ENCODE data around the gene COL20A1.
"Not testable (repeated sequence)": the region's sequence is repeated elsewhere in the genome, so short reads cannot be mapped to it uniquely, and the experiment has no call there.

Gene COL20A1

DNA sequence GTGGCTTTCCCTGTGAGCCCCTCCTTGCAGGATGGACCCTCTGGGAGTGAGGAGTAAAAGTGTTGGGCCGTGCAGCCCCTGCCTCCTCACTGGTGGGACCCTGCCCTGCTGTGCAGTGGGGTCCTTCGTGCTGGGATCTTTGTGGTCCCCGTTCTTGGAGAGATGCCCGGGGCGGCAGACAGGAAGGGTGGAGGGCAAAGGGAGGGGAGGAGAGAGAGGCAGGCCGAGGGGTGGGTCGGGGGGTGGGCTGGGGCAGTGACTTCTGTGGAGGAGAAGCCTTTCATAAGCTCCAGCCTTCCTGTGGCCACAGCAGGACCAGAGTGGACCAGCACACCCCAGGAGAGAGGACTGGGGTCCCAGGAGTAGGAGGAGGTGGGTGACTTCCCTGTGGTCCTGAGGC is at the start of gene COL20A1:
Gene COL20A1, plus strand, starts transcription at position 283 of the 400 bp plus-strand sequence. CDS start 1,922 bp downstream, outside the sequence.
- no peak for DNase-seq (ENCODE audit: low read depth in 2 of 3, low spot score in 1 of 3)

GRCh38 chr20:63243604-63244247 is 49.3 kb upstream of the COL20A1 start:
- no peak for DNase-seq (ENCODE audit: low read depth in 2 of 3, low spot score in 1 of 3)

GRCh38 chr20:63244468-63244867 is 48.5 kb upstream of the COL20A1 start:
- DNase-seq (ENCODE audit: low read depth in 2 of 3, low spot score in 1 of 3), result no peak

GRCh38 chr20:63246490-63247288 is 46.3 kb upstream of the COL20A1 start:
- no peak for DNase-seq (ENCODE audit: low read depth in 2 of 3, low spot score in 1 of 3)

DNA sequence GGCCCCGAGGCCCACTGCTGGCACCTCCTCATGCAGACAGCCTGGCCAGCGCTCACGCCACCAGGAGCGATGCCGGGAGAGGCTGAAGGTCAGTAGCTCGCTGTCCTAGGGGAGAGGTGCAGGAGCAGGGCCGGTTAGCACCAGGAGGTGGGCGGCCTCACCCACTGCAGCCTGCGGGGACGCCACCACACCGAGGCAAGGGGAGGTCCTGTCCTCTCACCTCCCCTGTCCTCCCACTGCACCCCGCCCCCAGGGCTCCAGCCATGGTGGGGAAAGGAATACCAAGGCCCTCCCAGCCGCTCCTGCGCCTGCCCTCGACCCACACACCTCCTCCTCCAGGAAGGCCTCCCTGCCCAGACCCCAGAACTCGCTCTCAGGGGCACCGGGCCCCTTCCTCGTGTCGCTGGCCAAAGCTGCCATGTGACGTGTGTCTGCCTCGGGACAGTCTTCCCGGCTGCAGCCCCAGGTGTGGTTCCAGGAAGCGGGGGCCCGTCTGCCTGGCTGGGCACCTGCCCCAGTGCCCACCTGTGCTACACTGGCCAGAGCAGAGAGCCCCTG is 45.2 kb upstream of the COL20A1 start:
- DNase-seq (ENCODE audit: low read depth in 2 of 3, low spot score in 1 of 3), result no peak

DNA sequence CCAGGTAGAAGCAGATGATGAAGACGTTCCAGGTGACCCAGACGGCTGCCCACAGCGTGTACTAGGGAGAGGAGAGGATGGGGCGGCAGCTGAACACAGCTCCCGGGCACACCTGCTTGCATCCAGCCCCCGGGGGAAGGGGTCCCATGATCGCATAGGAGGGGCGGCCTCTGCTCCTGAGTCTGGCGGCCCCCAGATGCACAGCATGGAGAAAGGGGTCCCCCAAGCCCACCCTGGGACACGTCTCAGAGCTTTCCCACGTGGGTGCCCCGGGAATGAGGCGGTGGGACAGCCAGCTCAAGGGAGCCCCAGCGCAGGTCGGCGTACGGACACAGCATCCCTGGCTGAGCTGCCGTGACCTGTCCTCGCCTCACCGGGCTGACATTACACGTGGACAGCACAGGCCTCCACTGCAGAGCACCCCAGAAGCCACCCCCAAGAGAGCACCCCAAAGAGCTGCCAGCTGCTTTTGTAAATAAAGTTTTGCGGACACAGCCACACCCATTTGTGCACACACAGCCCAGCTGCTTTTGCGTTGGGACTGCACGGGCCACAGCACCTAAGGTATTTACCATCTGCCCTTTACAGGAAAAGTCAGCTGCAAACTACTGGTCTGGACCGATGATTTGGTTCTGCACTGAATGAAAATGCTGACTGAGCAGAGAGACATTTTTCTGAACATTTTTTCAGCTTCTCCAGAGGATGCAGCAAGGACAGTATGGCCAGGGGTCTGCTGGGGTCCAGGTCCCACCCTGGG is 44.0 kb upstream of the COL20A1 start:
- DNase-seq (ENCODE audit: low read depth in 2 of 3, low spot score in 1 of 3), result no peak

DNA sequence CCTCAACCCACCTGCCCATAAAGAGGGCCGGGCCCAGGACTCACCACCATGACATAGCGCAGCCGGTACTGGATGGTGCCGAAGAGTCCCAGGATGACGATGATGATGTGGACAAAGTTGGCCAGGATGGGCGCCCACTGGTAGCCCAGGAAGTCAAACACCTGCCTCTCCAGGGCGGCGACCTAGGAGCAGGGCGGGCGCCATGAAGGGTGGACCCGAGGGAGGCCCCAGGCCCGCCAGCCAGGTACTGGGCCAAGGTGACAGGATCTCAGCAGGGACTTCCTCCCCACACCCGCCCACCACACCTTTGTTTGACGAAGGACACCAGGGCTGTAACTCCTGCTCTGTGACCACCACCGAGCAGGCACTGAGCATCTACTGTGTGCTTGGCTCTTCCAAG is 43.1 kb upstream of the COL20A1 start:
- DNase-seq (ENCODE audit: low read depth in 2 of 3, low spot score in 1 of 3), result no peak

- DNase-seq (ENCODE audit: low read depth in 2 of 3, low spot score in 1 of 3), result not testable (repeated sequence)
Observed at GRCh38 chr20:63251350-63251749, 41.6 kb upstream of the COL20A1 start.

- no peak for DNase-seq (ENCODE audit: low read depth in 2 of 3, low spot score in 1 of 3)
Observed at GRCh38 chr20:63252284-63252711, 40.7 kb upstream of the COL20A1 start.

DNA sequence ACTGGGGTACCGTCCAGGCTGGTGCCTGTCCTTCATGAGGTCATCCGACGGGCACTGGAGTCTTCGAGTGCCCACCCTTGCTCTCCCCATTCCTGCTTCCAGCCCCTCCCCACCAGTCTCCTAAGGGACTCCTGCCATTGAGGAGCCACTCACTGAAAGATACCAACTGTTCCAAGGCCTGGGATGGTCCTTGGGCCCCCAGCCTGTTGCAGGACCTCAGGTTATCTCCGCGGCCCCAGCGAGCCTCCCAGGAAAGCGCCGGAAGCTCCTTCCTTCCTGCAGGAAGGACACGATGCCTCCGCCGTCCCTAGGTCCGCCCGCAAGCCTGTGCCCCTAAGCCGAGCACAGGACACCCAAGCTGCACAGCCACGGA is 39.9 kb upstream of the COL20A1 start:
- DNase-seq (ENCODE audit: low read depth in 2 of 3, low spot score in 1 of 3), result no peak

- DNase-seq (ENCODE audit: low read depth in 2 of 3, low spot score in 1 of 3), result no peak
Observed at GRCh38 chr20:63253438-63254231, 39.4 kb upstream of the COL20A1 start.

DNA sequence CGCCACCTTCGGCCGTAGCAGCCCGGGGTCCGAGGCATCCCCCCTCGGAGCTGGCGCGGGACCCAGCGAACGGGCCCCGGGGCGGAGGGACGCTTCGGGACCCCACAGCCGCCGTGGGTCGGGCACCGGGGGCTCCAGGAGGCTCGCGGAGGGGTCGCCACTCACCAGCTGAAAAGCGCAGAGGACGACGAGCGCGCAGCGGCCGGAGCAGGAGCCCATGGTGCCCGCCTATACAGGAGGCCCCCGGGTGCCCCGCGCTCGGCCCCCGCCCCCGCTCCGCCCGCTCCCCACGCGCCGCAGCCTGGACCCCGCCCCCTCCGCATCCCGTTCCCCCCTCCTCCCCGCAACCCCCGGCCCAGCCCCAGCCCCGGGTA is 38.8 kb upstream of the COL20A1 start, which contains the start of gene NKAIN4:
Gene NKAIN4, minus strand, starts transcription at position 232 of the 374 bp plus-strand sequence. Its CDS starts 13 bp downstream, at position 219.
- no peak for DNase-seq (ENCODE audit: low read depth in 2 of 3, low spot score in 1 of 3)

DNA sequence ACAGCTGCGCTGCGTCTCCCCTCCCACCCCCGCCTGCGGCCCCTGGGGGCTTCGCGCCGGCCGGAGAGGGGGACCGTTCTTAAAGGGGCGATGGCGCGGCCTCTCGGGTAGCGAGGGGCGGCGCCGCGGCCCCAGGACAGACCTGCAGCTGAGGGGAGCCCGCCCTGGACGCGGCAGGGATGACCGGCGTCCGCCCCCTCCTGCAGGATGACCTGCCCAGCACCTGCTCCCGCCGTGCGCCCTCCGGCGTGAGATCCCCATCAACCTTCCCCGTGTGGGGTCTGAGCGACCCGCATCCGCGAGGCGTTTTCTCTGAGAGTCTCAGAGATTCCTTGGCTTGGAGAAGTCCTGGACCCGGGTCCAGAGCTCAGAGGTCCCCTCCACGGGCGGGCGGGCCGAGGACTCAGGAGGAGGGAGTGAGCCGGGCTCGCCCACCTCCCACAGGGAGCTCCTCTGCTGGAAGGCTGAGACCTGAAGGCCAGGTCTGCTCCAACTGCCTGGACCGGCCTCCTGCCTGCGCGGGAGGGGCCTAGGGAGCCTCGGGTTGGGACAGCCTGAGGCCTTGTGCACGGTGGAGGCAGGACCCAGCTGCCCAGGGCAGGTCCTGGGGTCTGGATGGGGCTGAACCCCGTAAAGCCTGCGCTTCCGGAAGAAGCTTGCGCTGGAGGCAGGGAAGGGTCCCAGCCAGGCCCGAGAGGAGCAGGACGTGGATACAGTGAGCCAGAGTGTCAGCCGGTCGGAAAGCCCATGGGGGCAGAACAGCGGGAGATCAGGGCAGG is 38.2 kb upstream of the COL20A1 start:
- no peak for DNase-seq (ENCODE audit: low read depth in 2 of 3, low spot score in 1 of 3)

DNA sequence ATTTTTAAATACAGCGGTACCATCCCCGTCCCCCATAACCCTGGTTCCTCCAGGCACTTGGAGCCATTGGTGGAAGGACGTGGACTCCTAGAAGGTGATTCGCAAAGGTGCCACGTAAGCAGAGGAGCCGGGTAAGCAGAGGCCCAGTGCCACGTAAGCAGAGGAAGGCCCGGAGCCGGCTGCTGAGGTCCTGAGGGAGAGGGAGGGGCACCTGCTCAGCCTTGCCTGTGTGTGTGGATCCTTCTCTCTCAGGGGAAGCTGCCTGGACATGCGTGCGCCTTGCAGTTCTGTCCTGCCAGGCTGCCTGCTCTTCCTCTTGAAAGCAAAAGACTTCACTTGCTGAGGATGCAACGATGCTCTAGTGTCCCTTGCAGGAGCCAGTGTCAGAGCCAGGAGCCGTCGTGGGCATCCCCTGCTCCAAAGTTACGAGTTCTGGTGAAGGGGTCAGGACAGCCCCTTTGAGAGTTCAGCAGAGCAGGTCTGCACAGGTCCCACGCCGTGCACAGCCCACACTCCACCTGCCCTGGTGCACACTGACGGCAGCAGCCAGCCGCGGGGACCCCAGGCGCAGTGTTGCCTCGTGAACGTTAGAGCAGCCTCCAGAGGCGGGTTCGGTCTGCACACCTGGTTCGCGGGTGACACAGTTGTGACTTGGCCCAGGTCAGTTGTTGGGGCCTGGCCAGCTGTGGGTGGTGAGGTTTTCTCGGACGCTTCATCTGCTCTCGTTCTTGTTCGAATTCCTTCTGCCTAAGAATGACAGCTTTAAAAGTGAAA is 36.9 kb upstream of the COL20A1 start:
- DNase-seq (ENCODE audit: low read depth in 2 of 3, low spot score in 1 of 3), result no peak

DNA sequence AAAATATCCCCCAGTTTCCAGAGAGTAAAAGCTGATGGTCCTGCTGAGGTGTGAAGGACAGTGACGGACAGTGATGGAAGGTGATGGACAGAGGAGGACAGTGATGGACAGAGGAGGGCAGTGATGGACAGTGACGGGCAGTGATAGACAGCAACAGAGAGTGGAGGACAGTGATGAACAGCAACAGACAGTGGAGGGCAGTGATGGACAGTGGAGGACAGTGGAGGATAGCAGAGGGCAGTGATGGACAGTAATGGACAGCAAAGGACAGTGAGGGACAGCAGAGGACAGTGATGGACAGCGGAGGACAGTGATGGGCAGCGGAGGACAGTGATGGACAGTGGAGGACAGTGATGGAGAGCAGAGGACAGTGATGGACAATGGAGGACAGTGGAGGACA is 36.0 kb upstream of the COL20A1 start:
- no peak for DNase-seq (ENCODE audit: low read depth in 2 of 3, low spot score in 1 of 3)

- no peak for DNase-seq (ENCODE audit: low read depth in 2 of 3, low spot score in 1 of 3)
Observed at GRCh38 chr20:63257629-63258028, 35.4 kb upstream of the COL20A1 start.

DNA sequence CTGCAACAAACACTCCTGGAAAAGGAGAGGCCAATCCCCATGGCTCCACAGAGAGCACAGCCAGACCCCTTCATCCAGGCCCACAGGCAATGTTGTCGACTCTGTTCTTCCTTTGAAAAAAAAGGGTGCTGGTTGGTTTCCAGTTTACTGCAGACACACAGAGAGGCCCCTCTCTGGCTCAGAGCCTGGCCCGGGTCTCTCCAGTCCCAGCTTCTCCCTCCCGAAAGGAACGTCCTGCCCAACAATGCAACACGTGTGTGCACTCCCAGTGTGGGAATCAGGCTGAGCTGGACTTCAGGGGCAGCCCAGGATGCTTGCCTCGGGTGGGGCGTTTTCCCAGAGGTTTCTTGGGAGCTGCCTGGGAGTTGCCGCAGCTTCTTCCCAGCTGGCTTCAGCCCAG is 34.2 kb upstream of the COL20A1 start:
- DNase-seq (ENCODE audit: low read depth in 2 of 3, low spot score in 1 of 3), result no peak

DNA sequence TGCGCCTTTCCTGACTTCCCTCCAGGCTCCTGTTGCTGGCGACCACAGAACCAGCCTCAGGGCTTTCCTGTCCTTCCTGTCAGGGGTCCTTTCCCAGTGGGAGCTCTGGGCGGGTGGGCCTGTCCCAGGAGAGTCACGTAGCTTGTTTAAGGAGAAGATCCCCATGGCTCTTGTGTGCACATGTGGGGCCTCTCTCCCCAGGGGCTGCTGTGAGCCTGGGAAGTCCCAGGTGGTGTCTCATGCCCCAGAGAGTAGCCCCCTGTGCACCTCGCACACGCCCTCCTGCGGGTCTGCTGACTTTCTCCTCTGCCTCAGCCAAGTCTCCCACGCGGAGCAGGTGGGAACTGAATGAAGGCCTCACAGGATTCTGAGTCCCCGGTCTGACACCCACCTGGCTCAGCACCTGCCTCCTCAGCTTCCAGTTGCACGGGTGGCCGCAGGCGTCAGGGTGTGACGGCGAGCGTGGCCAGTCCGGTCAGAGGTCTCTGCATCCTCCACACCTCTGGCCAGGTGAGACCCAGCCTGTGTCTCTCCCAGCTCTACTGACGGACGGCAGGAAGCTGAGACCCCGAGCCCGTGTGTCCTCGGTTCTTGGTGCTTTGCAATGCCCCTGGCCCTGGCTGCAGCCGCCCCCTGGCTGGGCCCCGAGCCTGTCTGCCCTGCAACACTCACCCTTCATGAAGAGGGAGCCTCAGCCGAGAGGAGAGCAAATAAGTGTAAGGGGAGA is 33.1 kb upstream of the COL20A1 start:
- no peak for DNase-seq (ENCODE audit: low read depth in 2 of 3, low spot score in 1 of 3)

DNA sequence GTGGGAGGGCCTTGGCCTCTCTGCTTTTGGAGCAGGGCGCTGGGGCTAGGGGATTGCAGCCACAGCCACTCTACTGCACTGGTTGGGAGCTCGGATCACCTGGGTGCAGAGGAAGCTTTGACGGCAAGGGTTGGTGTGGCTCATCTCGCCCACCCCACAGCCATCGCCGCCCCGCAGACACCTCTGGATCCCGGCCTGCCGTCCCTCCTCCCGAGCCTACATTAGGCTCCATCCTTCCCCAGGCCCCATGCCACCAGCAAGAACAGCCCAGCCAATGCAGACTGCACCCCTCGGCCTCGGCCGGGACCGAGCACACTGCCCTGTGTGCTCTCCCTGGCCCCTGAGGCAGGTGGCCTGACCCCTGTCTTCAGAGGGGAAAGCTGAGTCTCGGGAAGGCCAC is 32.5 kb upstream of the COL20A1 start:
- no peak for DNase-seq (ENCODE audit: low read depth in 2 of 3, low spot score in 1 of 3)
